ENCODE measurements around the gene ADCY9. TPM values are rescaled to one million over a fixed set of nuclear protein-coding genes. Genes with fewer than 3 reads are reported as not detected.

Gene ADCY9
- total RNA-seq, 1 experiment from 2014 or later = 10.5 TPM

- TF ChIP-seq CTCF (conservative IDR thresholded peaks at IDR 0.05) (no peak), EZH2 (IDR thresholded peaks at IDR 0.05; ENCODE audit: low read depth) (no peak)
- no peak for DNase-seq
Observed at GRCh38 chr16:4141604-4142003, 25.4 kb upstream of the ADCY9 start.

GRCh38 chr16:4140652-4141051 lies 24.4 kb upstream of the ADCY9 start:
- no peak overlapping the region for H3K27ac ChIP-seq
- CTCF ChIA-PET = no interaction called here

More at GRCh38 chr16:4141604-4142003, 25.4 kb upstream of the ADCY9 start:
- H3K9me2 ChIP-seq (ENCODE audit: insufficient read depth) = no peaks in the 10 kb centered on the region
- ChIA-PET POLR2A (ENCODE audit: unreplicated experiment) (no interaction called here), CTCF (no interaction called here)
- no peak overlapping the region for H2AFZ ChIP-seq
- H3K4me1 ChIP-seq (replicated peaks; ENCODE audit: insufficient read depth) = peaks cover 5% of the 10 kb centered on the region; the same call in 1 of the 2 replicates
- no peak overlapping the region for H3K4me3 ChIP-seq
- intact Hi-C loops (cut with micrococcal nuclease; ENCODE audit: unreplicated experiment) = no loop called here
- H3K4me2 ChIP-seq = no peak overlapping the region
- H3K36me3 ChIP-seq (ENCODE audit: low read depth) = no peaks in the 10 kb centered on the region
- no peaks in the 10 kb centered on the region for H3K27me3 ChIP-seq (ENCODE audit: insufficient read depth, low read depth)
- BruUV-seq (replicated peaks) = no TSS peak
- H3K9me3 ChIP-seq (ENCODE audit: insufficient read depth, low read depth) = no peaks in the 10 kb centered on the region
- peaks cover 8% of the 10 kb centered on the region; the same call in 1 of the 2 replicates for H3F3A ChIP-seq (ENCODE audit: insufficient read depth, low read depth)
- no peaks in the 10 kb centered on the region for H4K20me1 ChIP-seq (ENCODE audit: insufficient read depth)
- H3K79me2 ChIP-seq (ENCODE audit: low read depth) = no peaks in the 10 kb centered on the region
- H3K27ac ChIP-seq = no peak overlapping the region

GRCh38 chr16:4139968-4140367 lies 23.7 kb upstream of the ADCY9 start:
- POLR2A ChIA-PET (ENCODE audit: unreplicated experiment) = no interaction called here
- no peak overlapping the region for H3K27ac ChIP-seq
- H4K20me1 ChIP-seq (ENCODE audit: insufficient read depth) = no peaks in the 10 kb centered on the region
- CTCF ChIA-PET = interaction anchor here (0.6 kb wide), 1 partner anchor 194 kb away, joined by 8 read pairs; no protein-coding TSS in a partner anchor
- peaks cover 11% of the 10 kb centered on the region for H3K4me1 ChIP-seq (replicated peaks; ENCODE audit: insufficient read depth)
- no peak overlapping the region for H2AFZ ChIP-seq
- no peaks in the 10 kb centered on the region for H3K9me3 ChIP-seq (ENCODE audit: insufficient read depth, low read depth)
- no peaks in the 10 kb centered on the region for H3K27me3 ChIP-seq (ENCODE audit: insufficient read depth, low read depth)
- intact Hi-C loops (cut with micrococcal nuclease; ENCODE audit: unreplicated experiment) = loop anchor here (5.0 kb wide), 1 partner anchor 128 kb away; no protein-coding TSS in a partner anchor
- peaks cover 11% of the 10 kb centered on the region; the same call in 1 of the 2 replicates for H3F3A ChIP-seq (ENCODE audit: insufficient read depth, low read depth)
- no peak for DNase-seq
- TF ChIP-seq CTCF (conservative IDR thresholded peaks at IDR 0.05) (no peak), EZH2 (IDR thresholded peaks at IDR 0.05; ENCODE audit: low read depth) (no peak)
- H3K4me2 ChIP-seq = no peak overlapping the region
- H3K79me2 ChIP-seq (ENCODE audit: low read depth) = no peaks in the 10 kb centered on the region
- no peaks in the 10 kb centered on the region for H3K36me3 ChIP-seq (ENCODE audit: low read depth)
- no peaks in the 10 kb centered on the region for H3K9me2 ChIP-seq (ENCODE audit: insufficient read depth)
- no TSS peak for BruUV-seq (replicated peaks)
- H3K4me3 ChIP-seq = no peak overlapping the region

More at GRCh38 chr16:4140652-4141051, 24.4 kb upstream of the ADCY9 start:
- Histone ChIP-seq H3F3A (ENCODE audit: insufficient read depth, low read depth) (peaks cover 11% of the 10 kb centered on the region; the same call in 1 of the 2 replicates), H3K27me3 (ENCODE audit: insufficient read depth, low read depth) (no peaks in the 10 kb centered on the region), H3K9me3 (ENCODE audit: insufficient read depth, low read depth) (no peaks in the 10 kb centered on the region), H3K4me1 (replicated peaks; ENCODE audit: insufficient read depth) (peaks cover 10% of the 10 kb centered on the region), H3K4me2 (no peak overlapping the region), H4K20me1 (ENCODE audit: insufficient read depth) (no peaks in the 10 kb centered on the region), H2AFZ (no peak overlapping the region), H3K9me2 (ENCODE audit: insufficient read depth) (no peaks in the 10 kb centered on the region), H3K36me3 (ENCODE audit: low read depth) (no peaks in the 10 kb centered on the region), H3K4me3 (no peak overlapping the region), H3K79me2 (ENCODE audit: low read depth) (no peaks in the 10 kb centered on the region)
- intact Hi-C loops (cut with micrococcal nuclease; ENCODE audit: unreplicated experiment) = no loop called here
- DNase-seq = no peak
- no peak for TF ChIP-seq CTCF (conservative IDR thresholded peaks at IDR 0.05)
- TF ChIP-seq EZH2 (IDR thresholded peaks at IDR 0.05; ENCODE audit: low read depth) = no peak
- POLR2A ChIA-PET (ENCODE audit: unreplicated experiment) = no interaction called here
- no TSS peak for BruUV-seq (replicated peaks)

Measured in PC-9 (cell line).